HTR-8/SVneo (cell line): ENCODE data around the gene YES1.
A peak's percentile ranks its signal among the peaks of the same experiment; 100 is the strongest.
"Not testable (repeated sequence)": the region's sequence is repeated elsewhere in the genome, so short reads cannot be mapped to it uniquely, and the experiment has no call there.

Experiments used
- DNase-seq: peaks from one replicate; pipeline ENCODE4 v3.0.0; 2011; ENCODE audit warnings: low spot score, mixed read lengths; ENCODE audit not compliant: insufficient read length
- FAIRE-seq: peaks from 2 replicates; lab custom pipeline; 2011; peaks lifted over from hg19 to GRCh38; lab: Jason Lieb, UNC

Gene YES1

GRCh38 chr18:825891-826585, 14.0 kb upstream of the YES1 start:
- no peak for FAIRE-seq
- no peak for DNase-seq

- FAIRE-seq (no peak), DNase-seq (no peak)
Measured at GRCh38 chr18:824179-824578, 12.1 kb upstream of the YES1 start.

- DNase-seq, result no peak
- no peak for FAIRE-seq
Measured at GRCh38 chr18:820591-821165, 8.6 kb upstream of the YES1 start.

GRCh38 chr18:816869-817268, 4.8 kb upstream of the YES1 start:
- FAIRE-seq, result no peak
- DNase-seq, result no peak

- FAIRE-seq, result no peak
Measured at GRCh38 chr18:816088-816653, 4.1 kb upstream of the YES1 start.

GRCh38 chr18:815353-815752, 3.3 kb upstream of the YES1 start:
- FAIRE-seq (no peak), DNase-seq (no peak)

More at GRCh38 chr18:816088-816653, 4.1 kb upstream of the YES1 start:
- DNase-seq, result no peak

- FAIRE-seq (no peak), DNase-seq (no peak)
Measured at GRCh38 chr18:814300-815084, 2.5 kb upstream of the YES1 start.

GRCh38 chr18:813172-814071, 1.4 kb upstream of the YES1 start:
- no peak for DNase-seq
- no peak for FAIRE-seq

- no peak for FAIRE-seq
Measured at GRCh38 chr18:812376-813171, 532 bp upstream of the YES1 start.

GRCh38 chr18:811182-811891, 705 bp downstream of the YES1 start:
- FAIRE-seq (no peak), DNase-seq (no peak)

More at GRCh38 chr18:812376-813171, 532 bp upstream of the YES1 start:
- peak; percentile 79 for DNase-seq

- no peak for FAIRE-seq
- no peak for DNase-seq
Measured at GRCh38 chr18:809985-810642, 1.9 kb downstream of the YES1 start.

- FAIRE-seq, result not testable (repeated sequence)
Measured at GRCh38 chr18:809228-809627, 2.8 kb downstream of the YES1 start.

GRCh38 chr18:808502-808901, 3.5 kb downstream of the YES1 start:
- DNase-seq (no peak), FAIRE-seq (no peak)

More at GRCh38 chr18:809228-809627, 2.8 kb downstream of the YES1 start:
- not testable (repeated sequence) for DNase-seq

- no peak for DNase-seq
- no peak for FAIRE-seq
Measured at GRCh38 chr18:808086-808485, 4.0 kb downstream of the YES1 start.

- no peak for FAIRE-seq
- no peak for DNase-seq
Measured at GRCh38 chr18:805755-806110, 6.3 kb downstream of the YES1 start.

- no peak for DNase-seq
- FAIRE-seq, result no peak
Measured at GRCh38 chr18:805008-805754, 6.9 kb downstream of the YES1 start.

- FAIRE-seq (no peak), DNase-seq (no peak)
Measured at GRCh38 chr18:801137-801536, 10.9 kb downstream of the YES1 start.
